AG10803 (cell line): Measurements from ENCODE around the gene IQCK.

Experiments
- DNase-seq: peaks from one replicate; pipeline ENCODE4 v3.0.0; 2010; ENCODE audit warnings: low read depth
- H3K4me3 ChIP-seq: 2 replicates; pipeline ENCODE4 v1.5.1; 2011; ENCODE audit warnings: mild to moderate bottlenecking, low read length, control low read depth
- TF ChIP-seq, protein P1 (sequence below): conservative IDR thresholded peaks from 2 replicates; pipeline ENCODE4 v1.5.1; 2011; ENCODE audit warnings: mild to moderate bottlenecking, low read length, control low read depth, inconsistent platforms

The IQCK gene

DNA sequence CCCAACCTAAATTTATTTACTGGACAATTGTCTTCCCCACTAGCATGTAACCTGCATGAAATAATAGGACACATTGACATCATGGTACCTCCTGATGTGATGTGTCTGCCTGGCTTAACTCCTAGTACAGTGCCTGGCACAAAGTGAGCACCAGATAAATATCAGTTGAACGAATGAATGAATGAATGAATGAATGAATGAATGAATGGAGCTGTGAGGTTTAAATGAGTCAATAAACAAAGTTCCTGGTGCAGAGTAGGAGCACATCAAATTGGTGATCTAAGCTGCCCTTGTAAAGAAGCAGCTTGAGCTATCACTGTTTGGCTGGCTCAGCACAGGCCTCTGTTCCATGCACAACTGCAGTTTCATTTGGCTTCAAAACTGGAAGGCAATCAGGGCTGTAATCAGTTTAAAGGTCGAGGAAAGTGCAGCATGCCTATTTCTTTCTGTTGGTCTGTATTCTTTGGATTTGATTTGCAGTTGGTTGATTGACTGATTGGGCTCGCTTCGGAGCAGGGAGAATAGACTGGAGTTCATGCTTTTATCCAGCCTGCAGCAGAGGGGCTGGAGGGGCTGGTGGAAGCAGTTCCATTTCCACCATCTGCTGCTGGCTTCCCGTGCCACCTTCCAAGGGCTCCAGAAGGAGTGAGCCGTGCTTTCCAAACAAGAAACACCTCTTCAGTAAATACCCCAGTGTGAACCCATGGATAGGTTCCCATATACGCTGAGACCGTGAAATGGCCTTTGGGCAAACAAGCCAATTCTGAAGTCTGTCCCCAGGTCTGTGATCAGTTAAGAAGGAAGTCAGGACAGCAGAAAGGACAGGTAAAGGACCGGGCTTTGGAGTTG, 112.0 kb downstream of the IQCK start:
- no peak overlapping the region for H3K4me3 ChIP-seq
- TF ChIP-seq, protein P1, sequence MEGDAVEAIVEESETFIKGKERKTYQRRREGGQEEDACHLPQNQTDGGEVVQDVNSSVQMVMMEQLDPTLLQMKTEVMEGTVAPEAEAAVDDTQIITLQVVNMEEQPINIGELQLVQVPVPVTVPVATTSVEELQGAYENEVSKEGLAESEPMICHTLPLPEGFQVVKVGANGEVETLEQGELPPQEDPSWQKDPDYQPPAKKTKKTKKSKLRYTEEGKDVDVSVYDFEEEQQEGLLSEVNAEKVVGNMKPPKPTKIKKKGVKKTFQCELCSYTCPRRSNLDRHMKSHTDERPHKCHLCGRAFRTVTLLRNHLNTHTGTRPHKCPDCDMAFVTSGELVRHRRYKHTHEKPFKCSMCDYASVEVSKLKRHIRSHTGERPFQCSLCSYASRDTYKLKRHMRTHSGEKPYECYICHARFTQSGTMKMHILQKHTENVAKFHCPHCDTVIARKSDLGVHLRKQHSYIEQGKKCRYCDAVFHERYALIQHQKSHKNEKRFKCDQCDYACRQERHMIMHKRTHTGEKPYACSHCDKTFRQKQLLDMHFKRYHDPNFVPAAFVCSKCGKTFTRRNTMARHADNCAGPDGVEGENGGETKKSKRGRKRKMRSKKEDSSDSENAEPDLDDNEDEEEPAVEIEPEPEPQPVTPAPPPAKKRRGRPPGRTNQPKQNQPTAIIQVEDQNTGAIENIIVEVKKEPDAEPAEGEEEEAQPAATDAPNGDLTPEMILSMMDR = no peak
- DNase-seq = no peak

DNA sequence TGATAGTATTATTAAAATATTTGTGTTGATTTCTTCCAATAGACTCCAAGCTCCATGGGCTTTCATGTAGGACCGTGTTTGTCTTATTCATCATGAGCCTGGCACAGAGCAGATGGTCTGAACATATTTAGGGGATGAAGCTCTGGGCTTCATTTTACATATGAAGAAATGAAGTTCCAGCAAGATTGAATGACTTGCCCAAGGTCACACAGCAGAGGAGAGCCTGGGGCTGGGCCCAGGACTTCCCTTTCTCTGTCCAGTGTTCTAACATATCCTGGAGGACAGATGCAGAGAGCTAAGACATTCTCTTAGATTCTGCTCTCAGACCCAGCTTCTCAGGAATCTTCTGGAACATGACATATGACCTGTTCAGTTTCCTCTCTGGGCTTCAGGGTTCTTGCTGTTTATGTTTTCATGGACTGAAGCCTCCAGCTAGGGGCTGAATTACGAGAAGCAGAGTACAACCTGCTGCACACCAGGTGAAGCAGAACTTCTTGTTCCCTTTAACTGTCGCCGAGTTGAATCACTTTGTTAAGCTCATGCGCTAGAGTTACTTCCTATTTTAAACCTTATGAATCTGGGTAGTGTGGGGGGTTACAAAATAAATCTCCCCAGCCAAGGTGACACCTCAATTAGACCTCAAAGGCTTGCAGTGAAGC, 113.0 kb downstream of the IQCK start:
- no peak overlapping the region for H3K4me3 ChIP-seq
- TF ChIP-seq, protein P1 = no peak
- no peak for DNase-seq

DNA sequence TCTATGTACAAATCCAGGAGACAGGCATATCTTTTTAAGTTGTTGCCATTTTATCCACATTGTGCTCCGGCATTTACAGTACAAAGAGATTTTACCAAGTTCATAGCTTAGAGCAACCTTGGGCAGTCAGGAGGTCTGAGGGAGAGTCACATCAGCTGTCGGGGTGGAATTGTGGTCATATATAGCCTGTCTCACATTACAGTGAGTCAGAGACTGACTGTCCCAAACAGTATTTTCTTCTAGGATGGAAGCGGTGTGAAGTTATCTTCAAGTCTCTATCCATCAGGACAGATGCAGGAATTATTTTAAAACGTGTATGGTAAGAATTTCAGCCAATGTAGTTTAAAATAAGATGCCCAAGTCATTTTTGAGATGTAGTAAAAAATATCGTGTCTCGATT, 113.6 kb downstream of the IQCK start:
- DNase-seq = peak; percentile 62

DNA sequence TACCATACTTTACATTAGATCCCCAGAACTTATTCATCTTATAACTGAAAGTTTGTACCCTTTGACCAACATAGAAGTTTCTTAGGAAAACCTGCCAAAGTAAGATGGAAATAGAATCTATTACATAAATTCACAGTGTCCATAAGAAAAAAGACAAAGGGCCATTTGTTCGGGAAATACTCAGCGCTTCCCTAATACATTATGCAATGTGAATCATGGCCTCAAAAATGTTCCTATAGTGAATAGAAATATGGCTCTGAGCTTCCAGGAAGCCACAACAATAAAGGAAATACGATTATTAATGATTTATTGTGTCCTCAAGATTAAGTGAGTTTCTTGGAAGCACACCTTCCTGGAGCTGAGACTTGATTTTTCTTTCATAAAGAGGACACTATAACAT, 115.1 kb downstream of the IQCK start:
- TF ChIP-seq, protein P1 = no peak
- no peak overlapping the region for H3K4me3 ChIP-seq
- DNase-seq = no peak

More for the DNA sequence above, 113.6 kb downstream of the IQCK start:
- TF ChIP-seq, protein P1 = no peak
- H3K4me3 ChIP-seq = no peak overlapping the region

DNA sequence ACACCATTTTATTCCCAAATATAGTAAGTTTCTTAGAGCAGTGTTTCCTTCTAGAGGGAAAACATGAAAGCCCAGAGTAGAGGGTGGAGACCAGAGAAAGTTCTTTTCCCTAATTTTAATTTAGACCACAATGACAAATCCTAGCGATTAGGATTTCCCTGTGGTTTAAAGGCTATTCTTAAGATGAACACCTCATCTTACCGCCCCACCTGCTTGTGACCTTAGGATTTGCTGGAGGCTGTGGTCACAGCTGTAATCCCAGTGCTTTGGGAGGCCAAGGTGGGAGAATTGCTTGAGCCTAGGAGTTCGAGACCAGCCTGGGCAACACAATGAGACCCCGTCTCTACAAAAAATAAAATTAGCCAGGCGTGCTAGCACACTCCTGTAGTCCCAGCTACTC, 115.5 kb downstream of the IQCK start:
- TF ChIP-seq, protein P1 = no peak
- no peak overlapping the region for H3K4me3 ChIP-seq
- no peak for DNase-seq

DNA sequence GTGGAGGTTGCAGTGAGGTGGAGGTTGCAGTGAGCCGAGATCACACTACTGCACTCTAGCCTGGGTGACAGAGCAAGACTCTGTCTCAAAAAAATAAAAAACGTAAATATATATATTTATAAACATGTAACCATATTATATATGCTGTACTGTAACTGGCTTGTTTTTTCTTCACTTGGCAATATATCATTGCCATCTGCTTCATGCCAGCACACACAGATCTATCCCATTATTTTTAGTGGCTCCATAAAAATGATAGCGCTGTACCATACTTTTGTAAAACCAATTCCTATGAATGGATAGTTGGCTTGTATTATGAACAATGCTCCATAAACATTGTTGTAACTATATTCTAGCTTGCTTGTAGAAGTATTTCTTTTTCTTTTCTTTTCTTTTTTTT, 117.1 kb downstream of the IQCK start:
- H3K4me3 ChIP-seq = no peak overlapping the region
- TF ChIP-seq, protein P1 = no peak
- DNase-seq = no peak

DNA sequence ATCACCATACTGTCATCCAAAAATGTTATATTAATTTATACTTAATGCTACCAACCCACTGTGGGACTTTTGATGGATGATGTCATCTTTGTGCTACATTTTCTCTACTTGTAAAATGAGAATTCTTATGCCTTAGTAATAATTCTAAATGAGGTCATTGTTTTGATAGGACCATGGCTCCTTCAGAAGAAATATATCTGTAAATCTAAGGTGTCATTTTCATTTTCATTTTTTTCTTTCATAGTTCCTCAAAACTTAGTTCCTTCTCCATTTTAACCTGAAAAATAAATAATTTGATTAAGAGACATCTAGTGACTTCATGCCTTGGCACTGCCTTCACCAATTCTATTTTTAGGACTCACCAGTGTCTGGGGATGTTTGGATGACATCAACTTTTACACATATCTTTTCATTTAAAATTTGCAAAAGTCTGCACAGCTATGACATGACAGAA, 117.9 kb downstream of the IQCK start:
- peak; percentile 40 for DNase-seq
- no peak overlapping the region for H3K4me3 ChIP-seq
- TF ChIP-seq, protein P1 = no peak
